Karpas-422 (cell line): ENCODE results near the gene JAZF1. TPM values are rescaled to one million over a fixed set of nuclear protein-coding genes. Genes with fewer than 3 reads are reported as not detected.

Experiments used
- DNase-seq: peaks from one replicate; pipeline ENCODE4 v3.0.0-alpha.2; 2015
- H2AFZ ChIP-seq: fragments of 200-600 bp; sonication (generic); 2 replicates; pipeline ENCODE4 v1.6.1; 2014; ENCODE audit warnings: antibody characterized with exemption, low read length, mixed read lengths
- H3K27ac ChIP-seq: fragments of 200-600 bp; sonication (generic); 2 replicates; pipeline ENCODE4 v1.5.1; 2014; ENCODE audit warnings: mild to moderate bottlenecking, low read length, moderate library complexity
- H3K27me3 ChIP-seq: fragments of 200-600 bp; sonication (generic); 2 replicates; pipeline ENCODE4 v1.6.1; 2014; ENCODE audit warnings: low read length, mixed read lengths
- H3K36me3 ChIP-seq: fragments of 200-600 bp; sonication (generic); 2 replicates; pipeline ENCODE4 v1.6.1; 2014; ENCODE audit warnings: low read length, mixed read lengths; ENCODE audit not compliant: insufficient read depth
- H3K4me1 ChIP-seq: fragments of 200-600 bp; sonication (generic); 2 replicates; pipeline ENCODE4 v1.6.1; 2014; ENCODE audit warnings: mild to moderate bottlenecking, low read length, mixed read lengths
- H3K4me2 ChIP-seq: fragments of 200-600 bp; sonication (generic); 2 replicates; pipeline ENCODE4 v1.6.1; 2014; ENCODE audit warnings: low read length, low read depth, mild to moderate bottlenecking; ENCODE audit not compliant: poor library complexity, severe bottlenecking
- H3K4me3 ChIP-seq: fragments of 200-600 bp; sonication (generic); 2 replicates; pipeline ENCODE4 v1.5.1; 2014; ENCODE audit warnings: mild to moderate bottlenecking, antibody characterized with exemption, low read length, mixed read lengths
- H3K79me2 ChIP-seq: fragments of 200-600 bp; sonication (generic); 2 replicates; pipeline ENCODE4 v1.6.1; 2014; ENCODE audit warnings: mild to moderate bottlenecking, low read length, mixed read lengths
- H3K9ac ChIP-seq: fragments of 200-600 bp; sonication (generic); 2 replicates; pipeline ENCODE4 v1.6.0; 2014; ENCODE audit warnings: low read length
- H3K9me2 ChIP-seq: fragments of 200-600 bp; sonication (generic), shearing (Covaris generic); replicated peaks from 2 replicates; pipeline ENCODE4 v1.6.0; 2014; ENCODE audit warnings: mild to moderate bottlenecking, low read length, moderate library complexity; ENCODE audit not compliant: insufficient read depth
- H3K9me3 ChIP-seq: fragments of 300-700, 200-600 bp; sonication (generic); 2 replicates; pipeline ENCODE4 v1.6.1; 2014; ENCODE audit warnings: low read length, mixed read lengths
- H4K20me1 ChIP-seq: fragments of 200-600 bp; sonication (generic); 2 replicates; pipeline ENCODE4 v1.6.1; 2014; ENCODE audit warnings: mild to moderate bottlenecking, antibody characterized with exemption, low read length, low read depth; ENCODE audit not compliant: insufficient read depth
- total RNA-seq: library from RNA; depleted of rRNA; stranded (reverse); fragments of >200 nt; shearing (Covaris generic); gene quantifications from 2 replicates; pipeline ENCODE4 v1.2.3, GENCODE V29; 2014; ENCODE audit warnings: low replicate concordance

Gene JAZF1
- total RNA-seq, 1 experiment from 2014 or later = 4.2 TPM

DNA sequence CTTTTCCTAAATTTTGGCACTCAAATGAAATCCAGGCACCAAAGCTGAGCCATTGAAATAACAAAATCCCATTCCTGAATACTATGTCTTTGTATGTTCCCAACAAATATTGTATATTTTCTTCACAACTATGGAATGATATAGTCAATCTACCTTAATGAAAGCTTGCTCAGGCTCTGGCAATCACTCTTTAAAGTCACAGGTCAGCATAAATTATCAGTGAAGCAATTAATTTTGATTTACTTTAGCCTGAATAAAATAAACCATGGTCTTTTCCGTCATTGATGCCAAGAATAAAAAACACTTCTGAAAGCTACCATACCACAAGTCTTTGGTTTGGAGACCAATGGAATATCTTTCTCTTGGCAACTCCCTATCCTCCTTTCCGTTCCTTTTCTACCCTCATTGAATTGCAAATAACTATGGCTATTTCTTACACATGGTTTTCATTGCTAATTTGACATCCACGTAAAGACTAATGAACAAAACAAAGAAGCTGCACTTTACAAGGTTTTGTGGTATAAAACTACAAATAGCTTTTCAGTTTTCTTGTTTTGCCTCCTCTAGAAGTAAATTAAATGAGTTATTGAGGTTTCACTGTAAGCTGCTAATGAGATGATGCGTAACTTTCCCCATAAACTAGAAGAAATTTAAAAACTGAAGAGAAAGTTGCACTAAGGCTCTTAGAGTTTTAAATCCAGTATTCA is 274.1 kb downstream of the JAZF1 start:
- no peak overlapping the region for H3K4me3 ChIP-seq
- no peak for DNase-seq
- no peaks in the 10 kb centered on the region for H3K36me3 ChIP-seq
- H3K4me2 ChIP-seq = no peak overlapping the region
- H3K79me2 ChIP-seq = no peaks in the 10 kb centered on the region
- H3K27ac ChIP-seq = no peak overlapping the region
- no peak overlapping the region for H3K9ac ChIP-seq
- H4K20me1 ChIP-seq = no peaks in the 10 kb centered on the region
- H3K27me3 ChIP-seq = no peaks in the 10 kb centered on the region
- H3K9me3 ChIP-seq = no peaks in the 10 kb centered on the region
- no peaks in the 10 kb centered on the region for H3K4me1 ChIP-seq
- H2AFZ ChIP-seq = no peak overlapping the region
- H3K9me2 ChIP-seq = no peaks in the 10 kb centered on the region

DNA sequence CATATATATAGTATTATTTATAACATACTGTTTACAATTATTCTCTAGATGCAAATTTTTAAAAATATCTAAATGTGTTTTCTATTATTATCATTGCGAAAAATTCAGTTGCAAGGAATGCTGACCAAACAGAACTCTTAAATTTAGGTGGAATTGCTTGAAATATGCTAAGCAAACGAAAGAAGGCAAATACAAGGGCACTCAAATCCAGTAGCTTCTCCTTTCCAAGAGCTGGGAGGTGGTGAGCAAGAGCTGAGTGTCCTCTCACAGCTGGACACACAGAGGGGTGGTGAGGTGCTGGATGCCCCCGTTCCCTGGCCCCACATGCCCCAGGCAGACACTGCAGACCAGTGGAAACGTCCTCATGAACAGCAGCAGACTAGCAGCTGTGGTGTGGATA is 274.6 kb downstream of the JAZF1 start:
- Histone ChIP-seq H4K20me1 (no peaks in the 10 kb centered on the region), H3K9me2 (no peaks in the 10 kb centered on the region), H3K36me3 (no peaks in the 10 kb centered on the region), H3K27me3 (no peaks in the 10 kb centered on the region), H2AFZ (no peak overlapping the region), H3K4me2 (no peak overlapping the region), H3K9me3 (no peaks in the 10 kb centered on the region), H3K9ac (no peak overlapping the region), H3K27ac (no peak overlapping the region), H3K4me3 (no peak overlapping the region), H3K79me2 (no peaks in the 10 kb centered on the region), H3K4me1 (peaks cover 5% of the 10 kb centered on the region)
- no peak for DNase-seq

DNA sequence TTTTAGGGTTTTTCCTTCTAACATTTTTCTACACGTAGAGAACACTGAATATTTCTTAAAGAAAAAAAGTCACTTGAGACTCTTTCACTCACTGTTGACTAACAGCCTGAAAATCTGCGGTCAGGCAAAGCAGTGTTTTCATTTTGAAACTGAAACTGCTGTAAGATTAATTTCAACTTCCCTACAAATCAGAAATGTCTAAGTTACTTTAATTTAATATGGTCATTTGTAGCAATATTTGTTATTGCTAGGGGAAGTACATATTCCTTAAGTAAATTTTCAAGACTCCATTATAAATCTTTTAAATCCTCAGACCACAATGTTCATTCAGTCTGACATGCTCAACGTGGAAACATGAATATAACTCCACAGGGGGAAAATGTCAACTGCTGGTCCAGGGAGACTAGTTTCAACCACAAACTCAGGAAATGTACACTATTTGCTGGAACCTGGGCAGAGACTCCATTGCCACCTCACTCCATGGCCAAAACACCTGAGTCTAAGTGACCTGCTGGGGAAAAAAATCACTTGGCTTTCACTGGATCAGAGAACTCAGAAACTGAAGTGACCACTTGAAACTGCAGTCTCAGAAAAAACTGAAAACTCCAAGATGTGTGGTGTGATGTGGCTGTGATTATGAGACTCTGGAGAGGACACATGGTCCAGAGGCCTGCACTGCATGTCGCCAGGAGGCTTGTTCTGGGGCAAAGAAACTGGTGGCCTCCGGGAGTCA is 279.4 kb downstream of the JAZF1 start:
- Histone ChIP-seq H2AFZ (no peak overlapping the region; the same call in 1 of the 2 replicates), H3K4me2 (peak overlapping the region; percentile 30)
- DNase-seq = peak; percentile 48

DNA sequence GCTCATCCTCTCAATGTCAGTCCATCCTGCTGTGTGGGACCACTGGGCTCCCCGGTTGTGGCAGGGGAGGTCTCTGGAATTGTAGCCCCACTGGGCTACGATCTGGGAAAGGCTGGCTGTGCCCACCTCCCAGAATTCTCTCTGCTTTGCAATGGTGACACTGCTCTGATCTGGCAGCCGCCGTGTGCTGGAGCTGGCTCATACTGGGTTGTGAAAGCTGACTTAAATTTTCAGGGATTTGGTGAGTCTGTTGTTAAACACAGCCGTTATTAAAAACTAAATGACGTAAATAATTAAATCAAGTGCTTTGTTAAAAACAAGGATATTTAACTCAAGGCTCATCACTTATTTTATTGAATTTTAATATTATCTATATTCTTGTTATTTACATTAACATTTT is 280.6 kb downstream of the JAZF1 start:
- Histone ChIP-seq H2AFZ (no peak overlapping the region), H3K9me2 (no peaks in the 10 kb centered on the region), H3K79me2 (no peaks in the 10 kb centered on the region), H3K27ac (no peak overlapping the region), H3K27me3 (no peaks in the 10 kb centered on the region), H3K9me3 (no peaks in the 10 kb centered on the region), H3K4me3 (no peak overlapping the region), H4K20me1 (no peaks in the 10 kb centered on the region), H3K4me2 (no peak overlapping the region), H3K9ac (no peak overlapping the region), H3K36me3 (no peaks in the 10 kb centered on the region), H3K4me1 (peaks cover 11% of the 10 kb centered on the region)
- no peak for DNase-seq

More for the DNA sequence above, 279.4 kb downstream of the JAZF1 start:
- H3K4me3 ChIP-seq = no peak overlapping the region
- H3K4me1 ChIP-seq = peaks cover 11% of the 10 kb centered on the region
- H3K27ac ChIP-seq = no peak overlapping the region
- H3K9ac ChIP-seq = no peak overlapping the region
- H3K9me2 ChIP-seq = no peaks in the 10 kb centered on the region
- H3K36me3 ChIP-seq = no peaks in the 10 kb centered on the region
- H4K20me1 ChIP-seq = no peaks in the 10 kb centered on the region
- no peaks in the 10 kb centered on the region for H3K9me3 ChIP-seq
- H3K79me2 ChIP-seq = no peaks in the 10 kb centered on the region
- no peaks in the 10 kb centered on the region for H3K27me3 ChIP-seq

DNA sequence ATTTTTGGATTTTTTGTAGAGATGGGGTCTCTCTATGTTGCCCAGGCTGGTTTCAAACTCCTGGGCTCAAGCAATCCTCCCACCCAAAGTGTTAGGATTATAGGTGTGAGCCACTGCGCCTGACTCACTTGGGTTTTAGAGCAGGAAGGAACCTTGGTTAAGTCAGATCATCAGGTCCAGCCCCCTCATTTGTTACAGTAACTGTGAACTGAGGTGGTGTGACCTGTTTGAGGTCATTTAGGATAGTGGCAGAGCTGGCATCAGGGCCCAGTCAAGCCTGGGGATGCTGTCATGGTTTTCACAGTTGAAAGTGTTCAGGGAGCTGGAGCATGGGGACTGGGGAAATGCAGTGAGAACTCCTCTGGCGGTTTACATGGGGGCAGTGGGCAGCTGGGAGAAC is 281.0 kb downstream of the JAZF1 start:
- Histone ChIP-seq H3K27ac (no peak overlapping the region), H3K9ac (no peak overlapping the region), H3K4me2 (no peak overlapping the region), H3K36me3 (no peaks in the 10 kb centered on the region), H3K79me2 (no peaks in the 10 kb centered on the region), H3K9me3 (no peaks in the 10 kb centered on the region), H3K4me3 (no peak overlapping the region), H2AFZ (no peak overlapping the region), H4K20me1 (no peaks in the 10 kb centered on the region), H3K9me2 (no peaks in the 10 kb centered on the region), H3K4me1 (peaks cover 11% of the 10 kb centered on the region), H3K27me3 (no peaks in the 10 kb centered on the region)
- DNase-seq = no peak

DNA sequence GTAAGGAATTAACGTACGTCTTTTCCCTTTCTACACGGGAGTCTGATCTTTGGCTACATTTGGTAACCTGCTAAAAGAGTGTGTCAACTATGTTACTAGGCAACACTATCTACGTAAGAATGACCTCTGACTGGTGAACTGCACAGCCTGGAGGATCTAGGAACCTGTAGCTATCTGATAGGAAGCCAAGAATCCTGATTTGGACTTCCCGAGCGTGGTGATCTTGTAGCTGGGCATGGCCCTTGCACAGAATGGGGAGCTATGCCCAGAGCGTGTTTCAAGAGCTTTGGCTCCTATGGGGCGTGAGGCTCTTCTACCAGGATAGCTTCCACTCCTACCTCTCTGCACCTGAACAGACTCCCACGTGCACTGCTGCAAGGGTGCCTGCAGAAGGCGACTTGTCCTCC is 283.2 kb downstream of the JAZF1 start:
- Histone ChIP-seq H2AFZ (no peak overlapping the region), H3K27me3 (no peaks in the 10 kb centered on the region), H3K79me2 (no peaks in the 10 kb centered on the region), H3K9ac (no peak overlapping the region), H3K36me3 (no peaks in the 10 kb centered on the region), H3K27ac (no peak overlapping the region), H3K9me2 (no peaks in the 10 kb centered on the region), H3K9me3 (no peaks in the 10 kb centered on the region), H3K4me3 (no peak overlapping the region), H3K4me1 (peaks cover 11% of the 10 kb centered on the region), H4K20me1 (no peaks in the 10 kb centered on the region), H3K4me2 (no peak overlapping the region)
- DNase-seq = no peak

DNA sequence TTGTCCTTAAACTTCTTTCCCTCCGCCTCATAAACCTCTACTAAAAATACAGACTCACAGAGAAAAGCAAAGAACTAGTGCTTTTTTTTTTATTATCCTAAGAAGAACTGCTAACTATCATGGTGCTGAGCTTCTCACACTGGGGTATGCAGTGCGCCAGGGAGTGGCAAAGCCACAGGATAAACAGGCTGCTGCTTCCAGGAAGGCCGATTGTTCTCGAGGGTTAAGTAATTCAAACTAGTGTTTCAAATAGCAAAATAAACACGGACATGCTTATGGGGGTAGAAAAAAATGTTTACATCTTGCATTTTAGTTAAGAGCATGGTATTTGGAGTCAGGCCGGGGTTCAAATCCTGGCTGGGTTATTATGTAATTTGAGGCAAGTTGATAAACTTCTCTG is 283.6 kb downstream of the JAZF1 start:
- Histone ChIP-seq H3K4me1 (peaks cover 11% of the 10 kb centered on the region), H3K36me3 (no peaks in the 10 kb centered on the region), H3K27me3 (no peaks in the 10 kb centered on the region), H2AFZ (no peak overlapping the region), H3K79me2 (no peaks in the 10 kb centered on the region), H3K27ac (no peak overlapping the region), H3K9ac (no peak overlapping the region), H3K4me3 (no peak overlapping the region), H3K9me3 (no peaks in the 10 kb centered on the region), H3K4me2 (no peak overlapping the region), H4K20me1 (no peaks in the 10 kb centered on the region), H3K9me2 (no peaks in the 10 kb centered on the region)
- no peak for DNase-seq

DNA sequence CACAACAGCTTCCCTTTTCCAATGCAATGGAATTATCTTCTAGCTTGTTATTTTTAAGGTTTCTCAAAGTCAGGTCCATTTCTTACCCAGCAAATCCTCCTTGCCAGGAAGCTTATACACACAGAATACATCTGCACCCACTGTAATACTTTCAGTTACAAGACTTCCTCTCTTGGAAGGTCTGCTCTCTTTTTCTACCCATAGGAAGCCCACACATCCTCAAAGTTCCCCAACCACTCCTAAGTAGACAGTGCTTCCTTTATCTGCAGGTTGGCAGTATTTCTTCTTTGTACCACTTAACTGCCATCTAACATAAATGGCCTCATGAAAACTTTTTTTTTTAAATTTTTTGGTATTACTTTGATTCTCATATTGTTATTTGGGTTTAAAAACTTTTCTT is 285.0 kb downstream of the JAZF1 start:
- no peaks in the 10 kb centered on the region for H3K79me2 ChIP-seq
- no peaks in the 10 kb centered on the region for H3K9me3 ChIP-seq
- H3K4me3 ChIP-seq = no peak overlapping the region
- H3K4me1 ChIP-seq = peaks cover 2% of the 10 kb centered on the region
- no peak overlapping the region for H3K9ac ChIP-seq
- H3K4me2 ChIP-seq = no peak overlapping the region
- H2AFZ ChIP-seq = no peak overlapping the region
- no peaks in the 10 kb centered on the region for H3K9me2 ChIP-seq
- DNase-seq = no peak
- no peaks in the 10 kb centered on the region for H4K20me1 ChIP-seq
- H3K36me3 ChIP-seq = no peaks in the 10 kb centered on the region
- H3K27me3 ChIP-seq = no peaks in the 10 kb centered on the region
- no peak overlapping the region for H3K27ac ChIP-seq
